Activated CD8-positive, alpha-beta memory T cell treated with anti-CD3 and anti-CD28 coated beads, Interleukin-2, amount 50 U/mL, for 1 hour (primary cell): ENCODE results near the gene ARHGEF28.

Experiments
- DNase-seq: peaks from one replicate; pipeline ENCODE4 v3.0.0-alpha.2; 2020; ENCODE audit errors: extremely low read depth

Gene ARHGEF28

DNA sequence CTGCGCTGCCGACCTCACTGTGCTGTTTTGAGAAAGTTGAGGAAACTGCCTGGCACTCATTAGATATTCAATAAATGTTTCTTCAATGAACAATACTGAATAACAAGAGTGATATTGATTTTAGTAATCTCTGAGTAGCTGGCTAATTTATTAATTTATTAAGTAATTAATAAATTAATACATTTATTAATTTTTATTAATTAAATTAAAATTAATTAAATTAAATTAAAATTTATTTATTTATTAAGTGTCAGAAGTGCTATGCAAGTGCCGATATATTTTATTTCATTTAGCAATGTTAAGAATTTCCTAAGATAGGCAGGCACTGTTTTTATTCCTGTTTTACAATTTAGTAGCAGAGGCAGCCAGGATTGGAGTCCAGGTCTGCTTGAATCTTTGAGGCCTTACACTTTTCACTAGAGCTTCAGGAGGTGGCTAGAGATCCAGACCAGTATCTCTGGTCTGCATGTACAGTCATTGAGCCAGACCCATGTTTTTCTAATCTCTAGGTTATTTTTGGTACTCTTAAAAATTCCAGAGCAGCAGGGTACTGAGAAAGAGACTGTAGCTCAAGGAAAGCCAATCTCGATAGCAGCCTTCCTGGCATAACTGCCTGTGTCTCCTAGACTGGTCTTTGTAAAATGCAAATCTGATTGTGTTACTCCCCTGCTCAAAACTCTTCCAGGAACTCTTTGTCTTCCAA, 109.2 kb downstream of the ARHGEF28 start:
- no peak for DNase-seq

DNA sequence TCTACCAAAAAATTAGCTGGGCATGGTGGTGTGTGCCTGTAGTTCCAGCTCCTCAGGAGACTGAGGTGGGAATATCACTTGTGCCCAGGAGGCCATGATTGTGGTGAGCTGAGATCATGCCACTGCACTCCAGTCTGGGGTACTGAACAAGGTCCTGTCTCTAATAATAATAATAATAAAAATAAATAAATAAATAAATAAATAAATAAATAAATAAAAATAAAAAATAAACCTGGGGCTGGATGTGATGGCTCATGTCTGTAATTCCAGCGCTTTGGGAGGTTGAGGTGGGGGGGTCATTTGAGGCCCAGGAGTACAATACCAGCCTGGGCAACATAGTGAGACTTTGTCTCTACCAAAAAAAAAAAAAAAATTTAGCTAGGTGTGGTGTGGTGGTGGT, 113.7 kb downstream of the ARHGEF28 start:
- DNase-seq: no peak

DNA sequence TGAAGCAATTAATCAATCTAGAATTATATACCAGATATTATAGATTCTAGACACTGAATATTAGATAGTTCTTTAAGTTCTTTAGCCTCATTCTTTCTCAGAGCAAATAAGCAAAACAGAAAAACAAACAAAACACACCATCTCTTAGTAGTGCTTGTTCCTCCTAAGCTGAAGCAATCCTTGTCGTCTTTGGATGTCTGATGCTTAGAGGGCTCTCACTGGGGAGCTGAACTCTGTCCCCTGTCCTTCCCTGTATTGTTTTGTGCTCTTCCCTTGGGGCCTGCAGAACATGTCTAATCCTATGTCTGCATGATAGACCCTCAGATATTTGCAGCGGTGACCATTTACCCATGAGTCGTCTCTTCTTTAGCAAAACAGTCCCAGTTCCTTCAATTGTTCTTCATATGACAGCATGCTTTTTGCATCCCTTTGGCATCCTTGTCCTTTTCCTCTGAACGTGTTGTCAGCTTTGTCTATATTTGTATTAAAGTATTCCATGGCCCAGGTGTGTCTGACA, 114.3 kb downstream of the ARHGEF28 start:
- no peak for DNase-seq

DNA sequence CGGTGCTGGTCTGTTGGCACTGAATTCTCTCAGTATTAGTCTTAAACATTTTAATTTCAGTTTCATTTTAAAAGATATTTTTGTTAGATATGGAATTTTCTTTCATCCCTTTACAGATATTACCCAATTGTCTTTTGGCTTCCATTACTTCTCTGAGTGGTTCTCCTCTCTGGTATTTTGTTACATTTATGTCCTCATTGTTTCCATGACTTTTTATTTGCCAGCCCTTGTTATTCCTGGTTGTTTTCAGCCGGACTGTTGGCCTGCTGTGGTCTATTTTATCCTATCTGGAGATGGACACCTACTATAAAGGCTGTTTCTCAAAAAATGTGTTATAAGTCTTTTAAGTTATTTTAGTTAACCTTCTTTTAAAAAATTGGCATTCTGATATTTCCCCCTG, 117.2 kb downstream of the ARHGEF28 start:
- DNase-seq: no peak

DNA sequence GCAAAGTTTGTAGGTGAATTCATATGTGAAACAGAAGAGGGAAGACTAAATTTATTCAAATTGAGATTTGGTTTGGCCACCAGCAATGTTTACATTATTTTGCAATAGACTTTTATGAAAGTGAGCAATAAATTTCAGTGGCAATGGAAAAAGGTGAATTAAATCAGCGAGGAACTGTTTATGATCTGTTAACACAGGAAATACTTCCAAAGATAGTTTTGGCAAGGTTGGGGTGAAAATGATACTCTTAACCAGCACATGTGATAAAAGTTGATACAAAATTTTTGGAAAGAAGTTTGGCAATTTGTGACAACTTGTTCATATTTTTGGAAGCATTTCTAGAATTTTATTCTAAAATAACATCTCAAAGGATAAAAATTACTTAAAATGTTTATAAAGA, 119.8 kb downstream of the ARHGEF28 start:
- DNase-seq: no peak

DNA sequence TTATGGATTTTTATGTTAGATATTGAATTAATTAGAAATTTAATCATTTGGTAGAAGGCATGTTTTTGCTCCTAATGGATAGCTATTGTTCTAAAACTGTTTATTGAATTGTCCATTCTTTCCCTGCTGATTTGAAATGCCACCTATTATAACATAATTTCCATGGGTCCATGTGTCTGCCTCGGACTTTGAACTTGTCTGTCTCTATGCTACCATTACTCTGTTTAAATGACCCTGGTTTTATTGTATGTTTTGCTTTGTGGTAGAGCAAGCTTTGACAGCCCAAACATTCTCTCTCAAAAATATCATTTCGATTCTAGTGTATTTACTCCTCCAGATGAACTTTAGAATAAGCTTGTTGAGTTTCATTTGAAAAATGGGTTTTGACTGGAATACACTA, 120.6 kb downstream of the ARHGEF28 start:
- DNase-seq: no peak

DNA sequence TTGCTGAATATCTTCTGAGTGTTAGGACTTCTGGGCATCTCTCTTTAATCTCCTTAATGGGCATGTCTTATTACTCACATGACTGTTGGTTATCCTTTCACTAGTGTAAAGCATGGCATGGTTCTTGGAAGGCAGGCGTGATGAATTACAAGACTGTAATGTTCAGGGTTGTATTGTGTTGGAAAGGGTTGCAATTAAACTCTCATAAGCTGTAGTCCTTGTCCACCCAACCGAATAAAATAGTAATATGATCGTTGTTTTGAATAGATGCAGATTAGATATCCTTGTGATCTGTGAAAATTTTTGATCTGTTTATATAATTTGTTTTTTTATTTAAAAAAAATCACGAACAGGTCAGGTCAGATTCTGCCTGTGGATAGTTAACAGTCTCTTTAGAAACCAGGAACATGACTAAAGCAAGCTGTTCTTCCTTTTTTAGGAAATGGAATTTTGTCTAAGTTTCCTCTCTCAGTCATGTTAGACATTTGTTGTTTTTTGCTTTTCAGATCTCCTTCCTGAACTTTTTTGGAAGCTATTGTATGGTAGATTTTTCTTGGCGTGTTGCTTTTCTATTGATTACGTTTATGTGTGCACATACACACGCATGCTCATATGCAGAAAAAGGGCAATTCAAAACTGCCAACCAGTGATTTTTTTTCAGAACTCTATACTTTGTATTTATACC, 121.8 kb downstream of the ARHGEF28 start:
- DNase-seq: no peak

DNA sequence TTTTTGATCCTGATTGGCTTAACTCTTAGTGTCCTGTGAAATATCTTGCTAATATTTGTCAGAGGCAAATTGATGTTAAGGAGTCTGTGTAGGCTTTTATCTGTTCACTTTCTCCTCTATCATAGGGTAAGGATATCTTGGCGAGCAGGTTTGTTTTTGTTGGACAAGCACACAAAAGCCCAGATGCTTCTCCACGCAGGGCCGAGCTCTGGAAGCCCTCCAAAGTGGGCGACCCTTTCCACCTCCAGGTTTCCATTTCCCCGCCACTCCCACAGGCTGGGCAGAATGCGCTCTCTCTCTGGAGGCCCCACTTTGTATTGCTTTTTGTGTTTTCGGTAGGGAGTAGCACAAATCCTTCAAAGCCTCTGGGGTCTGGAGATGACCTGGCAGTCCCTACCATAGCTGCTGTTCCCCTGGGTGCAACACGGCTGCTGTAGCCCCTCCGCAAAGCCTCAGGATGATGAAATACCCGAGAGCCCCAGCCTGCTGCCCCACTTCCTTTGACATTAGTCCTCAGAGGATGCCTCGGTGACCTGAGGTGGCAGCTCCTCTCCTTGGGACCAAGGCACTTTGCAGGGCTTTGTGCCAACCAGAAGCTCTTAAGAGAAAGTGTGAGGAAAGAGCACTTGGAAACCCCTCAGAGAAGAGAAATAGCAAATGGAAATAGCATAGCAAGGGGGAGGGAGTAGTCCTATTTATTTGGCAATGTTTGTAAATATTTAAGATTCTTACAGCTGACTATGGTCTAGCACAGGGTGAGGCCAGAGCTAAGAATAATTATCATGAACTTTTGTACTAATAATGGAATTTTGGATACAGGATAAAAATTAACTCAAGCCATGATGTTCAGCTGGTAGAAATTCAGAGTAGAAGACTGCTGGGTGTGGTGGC, 122.8 kb downstream of the ARHGEF28 start:
- no peak for DNase-seq

DNA sequence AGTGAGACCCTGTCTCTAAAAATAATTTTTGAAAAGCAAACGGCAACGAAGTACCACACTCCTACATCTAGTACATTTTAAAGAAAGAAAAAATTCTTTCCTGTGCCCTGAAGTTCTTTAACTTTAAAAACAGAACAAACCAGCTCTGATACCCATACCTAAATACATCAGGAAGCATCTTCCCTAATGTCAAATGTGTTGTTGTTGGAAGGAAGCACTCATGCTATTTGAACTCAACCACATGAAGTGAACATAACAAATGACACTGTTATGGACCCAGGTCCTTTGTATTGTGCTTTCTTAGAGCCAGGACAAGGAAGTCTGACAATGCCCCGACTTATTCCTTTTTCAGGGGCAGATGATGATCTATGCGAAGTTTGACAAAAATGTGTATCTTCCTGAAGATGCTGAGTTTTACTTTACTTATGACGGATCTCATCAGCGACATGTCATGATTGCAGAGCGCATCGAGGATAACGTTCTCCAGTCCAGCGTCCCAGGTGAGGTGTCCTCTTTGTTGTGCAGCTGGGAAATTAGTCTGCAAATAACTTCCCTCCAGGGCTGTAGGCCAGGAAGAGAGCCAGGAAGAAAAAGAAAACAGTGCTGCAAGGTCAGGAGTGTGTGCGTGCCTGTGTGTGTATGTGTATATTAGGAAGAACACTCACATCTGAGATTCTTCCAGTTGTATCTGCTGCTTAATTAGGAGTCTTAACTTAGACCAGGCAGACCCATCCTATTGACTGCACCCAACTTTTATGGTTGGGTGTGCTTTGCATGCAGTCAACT, 123.7 kb downstream of the ARHGEF28 start:
- no peak for DNase-seq

DNA sequence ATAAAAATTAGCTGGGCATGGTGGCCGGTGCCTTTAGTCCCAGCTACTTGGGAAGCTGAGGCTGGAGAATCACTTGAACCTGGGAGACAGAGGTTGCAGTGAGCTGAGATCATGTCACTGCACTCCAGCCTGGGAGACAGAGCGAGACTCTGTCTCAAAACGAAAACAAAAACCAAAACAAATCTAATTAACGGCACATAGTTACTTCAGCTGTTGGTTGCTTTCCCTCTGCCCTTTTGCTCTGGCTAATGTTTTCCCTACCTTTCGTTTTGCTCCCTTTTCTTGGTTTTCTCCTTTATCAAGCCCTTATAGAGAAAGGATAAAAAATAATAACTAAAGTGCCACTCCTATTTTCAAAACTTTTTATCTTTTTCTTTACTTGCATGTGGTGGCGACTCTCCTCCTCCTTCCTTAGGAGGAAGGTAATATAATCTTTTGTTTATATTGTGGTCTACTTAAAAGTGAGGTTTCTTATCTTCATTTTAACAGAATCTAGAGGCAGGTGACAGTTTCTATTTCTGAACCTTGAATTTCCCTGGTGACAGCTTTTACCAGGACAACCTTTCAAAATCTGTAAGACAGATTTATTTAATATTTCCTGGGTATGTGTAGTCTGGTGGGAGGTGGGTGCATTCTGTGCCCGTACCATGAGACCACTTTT, 125.4 kb downstream of the ARHGEF28 start:
- no peak for DNase-seq

DNA sequence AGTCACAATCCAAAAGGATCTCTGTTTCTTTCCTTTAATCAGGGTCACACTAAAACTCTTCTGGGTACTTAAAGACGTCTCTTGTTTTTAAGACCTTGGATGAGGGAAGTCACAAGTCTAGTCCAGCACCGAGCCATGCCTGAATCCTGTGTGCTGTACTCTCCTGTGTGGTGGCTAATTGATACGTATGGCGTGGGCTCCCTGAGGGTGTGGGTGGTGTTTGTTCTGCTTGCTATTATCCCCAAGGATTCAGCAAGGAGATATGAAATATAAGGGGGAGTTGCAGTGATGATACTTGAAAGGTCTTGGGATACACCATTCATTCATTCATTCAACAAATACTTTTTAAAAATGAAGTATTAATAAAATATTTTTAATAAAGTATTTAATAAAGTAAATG, 128.3 kb downstream of the ARHGEF28 start:
- no peak for DNase-seq

DNA sequence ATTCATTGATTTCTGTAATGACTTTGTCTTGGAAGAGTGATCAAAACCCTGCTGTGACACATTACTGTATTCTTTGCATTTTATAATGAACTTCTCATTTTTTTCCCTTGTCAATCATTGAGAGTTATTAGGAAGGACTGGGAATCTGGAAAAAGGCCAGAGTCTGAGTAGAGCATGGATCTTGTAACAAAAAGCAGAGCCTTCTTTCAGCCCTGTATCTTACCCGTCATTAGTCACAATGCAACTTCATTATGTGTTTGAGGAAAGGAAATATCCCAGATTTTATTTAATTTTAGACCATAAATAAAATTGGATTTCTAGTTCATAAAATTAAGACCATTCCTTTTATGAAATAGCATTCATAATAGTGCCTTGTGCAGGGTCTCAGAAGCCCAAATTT, 131.4 kb downstream of the ARHGEF28 start:
- DNase-seq: no peak

DNA sequence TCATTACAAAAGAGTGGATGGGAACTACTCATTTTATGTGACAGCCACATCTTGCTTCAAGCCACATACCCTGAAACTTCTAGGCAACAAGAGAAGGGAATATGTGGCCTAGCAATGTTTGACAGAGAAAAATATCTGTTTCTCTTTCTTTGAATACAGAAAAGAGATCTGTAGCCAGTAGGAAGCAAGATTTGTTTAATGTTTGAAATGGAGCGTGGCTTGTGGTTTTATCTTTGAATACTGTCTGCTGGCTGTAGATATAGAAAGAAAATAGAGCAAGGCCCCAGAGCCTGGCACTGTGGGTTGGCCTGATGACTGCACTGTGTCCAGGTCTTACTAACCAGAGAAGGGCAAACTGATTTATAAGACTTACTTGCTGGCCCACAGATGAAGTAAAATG, 133.8 kb downstream of the ARHGEF28 start:
- DNase-seq: no peak

DNA sequence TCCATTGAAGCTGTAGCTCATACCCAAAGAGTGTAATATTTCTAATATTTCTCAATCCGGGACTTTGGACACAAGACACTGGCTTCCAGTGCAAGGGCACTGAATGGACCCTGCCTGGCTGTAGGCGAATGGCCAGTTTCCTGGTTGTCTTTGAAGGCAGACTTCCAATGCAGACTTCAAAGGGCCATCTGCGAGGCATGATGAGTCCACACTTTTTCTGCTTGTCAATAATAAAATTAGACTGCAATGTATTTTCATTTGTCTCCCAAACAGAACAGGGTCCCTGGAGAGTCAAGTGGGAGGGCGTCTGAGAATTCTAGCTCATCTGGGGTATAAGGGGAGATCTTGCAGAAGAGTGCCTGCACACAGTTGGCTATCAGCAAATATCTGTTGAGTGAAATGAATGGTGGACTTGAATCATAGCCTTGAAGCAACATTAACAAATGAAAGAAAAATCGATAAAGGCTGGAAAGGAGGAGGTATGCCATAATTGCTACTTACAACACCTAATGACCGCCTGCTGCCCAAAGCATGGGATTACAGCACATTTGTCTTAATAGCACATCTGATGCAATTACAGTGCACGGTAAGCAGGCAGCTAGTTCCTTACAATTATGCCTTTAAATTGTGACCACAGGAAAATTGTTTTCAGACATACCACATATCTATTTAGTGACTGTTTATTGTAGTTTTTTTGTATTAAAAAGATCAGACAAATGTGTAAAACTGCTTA, 137.5 kb downstream of the ARHGEF28 start:
- no peak for DNase-seq

DNA sequence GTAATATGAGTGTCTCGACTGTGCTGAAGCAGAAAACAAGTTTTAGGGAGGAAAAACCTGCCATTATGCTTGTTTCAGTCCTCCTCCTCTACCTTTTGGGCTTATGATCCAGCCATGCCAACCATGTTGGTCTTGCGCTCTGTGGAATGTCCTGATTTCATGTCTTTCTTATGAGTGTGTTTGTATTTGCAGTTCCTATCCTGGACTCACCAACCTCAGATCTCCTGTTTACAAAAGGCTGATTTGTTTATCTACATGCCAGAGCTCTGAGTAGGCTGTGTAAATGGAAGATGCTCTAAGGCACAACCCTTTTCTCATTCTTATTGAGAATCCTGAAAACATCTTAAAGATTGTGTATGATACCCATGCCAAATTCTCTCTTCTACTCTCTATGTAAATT, 138.6 kb downstream of the ARHGEF28 start:
- no peak for DNase-seq

DNA sequence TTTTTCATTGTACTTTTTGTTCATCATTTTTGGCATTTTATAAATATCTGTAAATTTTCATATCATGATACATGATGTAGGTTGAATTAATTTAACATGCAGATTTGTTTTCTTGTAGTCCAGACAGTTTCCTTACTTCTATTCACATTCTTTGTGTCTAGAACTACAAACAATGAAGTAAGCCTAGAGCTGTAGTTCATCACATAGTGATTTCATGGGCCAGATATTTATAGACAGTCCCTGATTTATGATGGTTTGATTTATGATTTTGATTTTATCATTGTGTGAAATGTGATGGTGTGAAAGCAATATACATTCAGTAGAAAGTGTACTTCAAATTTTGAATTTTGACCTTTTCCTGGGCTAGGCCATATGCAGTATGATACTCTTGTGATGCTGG, 139.0 kb downstream of the ARHGEF28 start:
- no peak for DNase-seq

DNA sequence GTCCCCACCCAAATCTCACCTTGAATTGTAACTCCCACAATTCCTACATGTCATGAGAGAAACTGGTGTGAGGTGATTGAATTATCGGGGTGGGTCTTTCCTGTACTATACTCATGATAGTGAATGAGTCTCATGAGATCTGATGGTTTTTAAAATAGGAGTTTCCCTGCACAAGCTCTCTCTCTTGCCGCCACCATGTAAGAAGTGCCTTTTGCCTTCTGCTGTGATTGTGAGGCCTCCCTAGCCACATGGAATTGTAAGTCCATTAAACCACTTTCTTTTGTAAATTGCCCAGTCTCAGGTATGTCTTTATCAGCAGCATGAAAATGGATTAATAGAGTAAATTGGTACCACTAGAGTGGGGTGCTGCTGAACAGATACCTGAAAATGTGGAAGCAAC, 140.9 kb downstream of the ARHGEF28 start:
- no peak for DNase-seq

DNA sequence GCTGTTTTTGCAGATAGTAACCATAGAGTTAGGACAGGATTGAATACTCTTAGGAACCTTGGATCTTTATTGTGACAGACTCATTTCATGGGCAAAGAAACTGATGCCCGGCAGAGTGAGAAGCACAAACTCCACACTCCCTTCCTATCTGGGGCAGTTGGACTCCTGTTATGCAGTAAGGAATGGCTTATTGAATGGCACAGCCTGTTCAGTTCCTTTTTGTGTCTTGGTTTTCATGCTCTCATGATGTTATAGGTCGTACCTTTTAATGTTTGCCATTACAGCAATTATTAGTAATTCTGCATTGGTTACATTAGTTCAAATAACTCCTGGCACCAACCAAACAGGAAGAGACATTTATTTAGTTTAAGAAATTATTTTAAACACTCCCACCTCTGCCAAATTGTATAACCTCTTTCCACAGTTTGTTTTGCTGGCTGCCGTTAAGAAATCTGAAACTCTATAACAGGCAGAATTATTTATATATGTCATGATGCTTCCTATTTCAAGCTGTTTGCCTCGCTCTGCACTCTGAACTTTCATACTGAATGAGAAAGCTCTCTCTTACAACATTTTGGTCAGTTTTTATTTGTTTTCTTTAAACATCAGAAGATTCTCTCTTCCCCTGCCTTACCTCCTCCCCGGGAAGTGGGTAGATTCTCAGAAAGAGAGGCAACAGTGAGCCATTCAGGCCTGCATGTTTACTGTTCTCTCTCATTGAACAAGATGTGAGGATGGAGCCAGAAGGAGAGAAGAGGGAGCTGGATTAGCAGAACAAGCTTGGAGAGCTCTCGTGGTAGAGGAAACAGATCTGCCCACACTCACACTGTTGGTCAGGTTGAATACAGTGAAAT, 144.4 kb downstream of the ARHGEF28 start:
- DNase-seq: no peak

DNA sequence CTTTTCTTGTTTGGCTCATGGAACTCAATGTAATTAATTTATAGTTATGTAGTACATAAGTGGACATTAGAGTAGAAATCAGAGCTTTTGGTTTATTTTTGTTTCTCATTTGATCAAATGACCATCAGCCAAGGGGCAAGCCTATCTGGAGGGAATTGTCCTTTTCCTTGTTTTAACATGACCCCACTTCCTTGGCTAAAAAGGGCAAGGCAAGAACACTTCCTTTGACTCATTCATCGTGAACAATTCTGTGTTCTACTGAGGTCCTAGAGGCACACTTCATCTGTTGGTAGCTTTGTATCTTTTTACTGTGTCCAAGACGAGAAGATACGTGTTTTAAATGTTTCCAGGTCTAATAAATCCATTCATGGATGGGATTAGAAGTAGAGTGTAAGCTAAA, 148.9 kb downstream of the ARHGEF28 start:
- DNase-seq: no peak

DNA sequence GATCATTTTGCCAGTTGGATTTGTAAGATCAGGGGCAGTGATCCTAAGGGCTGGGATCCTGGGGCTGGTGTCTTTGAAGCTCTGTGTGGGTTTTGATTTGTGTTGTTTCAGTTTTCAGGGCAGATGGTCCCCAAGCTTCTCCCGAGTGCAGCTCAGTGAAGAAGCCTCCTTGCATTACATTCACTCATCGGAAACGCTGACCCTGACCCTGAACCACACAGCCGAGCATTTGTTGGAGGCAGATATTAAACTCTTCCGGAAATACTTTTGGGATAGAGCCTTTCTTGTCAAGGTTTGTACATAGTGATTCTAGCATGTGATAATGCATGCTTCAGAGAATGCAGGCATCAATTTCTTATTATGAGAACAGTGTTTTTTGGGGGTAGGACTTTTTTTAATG, 150.4 kb downstream of the ARHGEF28 start:
- DNase-seq: no peak
